Kidney epithelial cell (primary cell): ENCODE results near the gene PCDHGA9. TPM values are rescaled to one million over a fixed set of nuclear protein-coding genes. Genes with fewer than 3 reads are reported as not detected.

Experiments
- DNase-seq: peaks from one replicate; pipeline ENCODE4 v3.0.0-alpha.2; 2010; ENCODE audit warnings: low read depth
- H3K27me3 ChIP-seq: 2 replicates; pipeline ENCODE4 v1.6.0; 2011; ENCODE audit warnings: low read length; ENCODE audit not compliant: control insufficient read depth, insufficient read depth
- H3K36me3 ChIP-seq: 2 replicates; pipeline ENCODE4 v1.5.1; 2011; ENCODE audit warnings: low read length; ENCODE audit not compliant: control insufficient read depth, insufficient read depth
- H3K4me3 ChIP-seq: 2 replicates; pipeline ENCODE4 v1.5.1; 2011; ENCODE audit warnings: low read depth, mild to moderate bottlenecking, control low read depth, low read length
- total RNA-seq: library from RNA; depleted of rRNA; stranded (reverse); fragments of >200 nt; gene quantifications from 2 replicates; pipeline ENCODE4 v1.2.3, GENCODE V29; 2015
- TF ChIP-seq, protein P1 (sequence below): IDR thresholded peaks from 2 replicates; pipeline ENCODE4 v1.5.1; 2011; ENCODE audit warnings: mild to moderate bottlenecking, moderate library complexity, low read length, control low read depth, inconsistent platforms; ENCODE audit not compliant: insufficient read depth, poor library complexity, severe bottlenecking

The PCDHGA9 gene
- total RNA-seq, 1 donor from 2014 or later, result 3.6 TPM

DNA sequence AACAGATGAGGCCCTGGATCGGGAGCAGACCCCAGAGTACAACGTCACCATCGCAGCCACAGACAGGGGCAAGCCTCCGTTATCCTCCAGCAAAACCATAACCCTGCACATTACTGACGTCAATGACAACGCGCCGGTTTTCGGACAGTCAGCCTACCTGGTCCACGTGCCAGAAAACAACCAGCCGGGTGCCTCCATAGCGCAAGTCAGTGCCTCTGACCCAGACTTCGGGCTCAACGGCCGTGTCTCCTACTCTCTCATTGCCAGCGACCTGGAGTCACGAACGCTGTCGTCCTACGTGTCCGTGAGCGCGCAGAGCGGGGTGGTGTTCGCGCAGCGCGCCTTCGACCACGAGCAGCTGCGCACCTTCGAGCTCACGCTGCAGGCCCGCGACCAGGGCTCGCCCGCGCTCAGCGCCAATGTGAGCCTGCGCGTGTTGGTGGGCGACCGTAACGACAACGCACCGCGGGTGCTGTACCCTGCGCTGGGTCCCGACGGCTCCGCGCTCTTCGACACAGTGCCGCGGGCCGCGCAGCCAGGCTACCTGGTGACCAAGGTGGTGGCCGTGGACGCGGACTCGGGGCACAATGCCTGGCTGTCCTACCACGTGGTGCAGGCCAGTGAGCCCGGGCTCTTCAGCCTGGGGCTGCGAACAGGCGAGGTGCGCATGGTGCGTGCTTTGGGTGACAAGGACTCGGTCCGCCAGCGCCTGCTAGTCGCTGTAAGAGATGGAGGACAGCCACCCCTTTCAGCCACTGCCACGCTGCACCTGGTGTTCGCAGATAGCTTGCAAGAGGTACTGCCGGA, 16.7 kb downstream of the PCDHGA9 start:
- TF ChIP-seq, protein P1, sequence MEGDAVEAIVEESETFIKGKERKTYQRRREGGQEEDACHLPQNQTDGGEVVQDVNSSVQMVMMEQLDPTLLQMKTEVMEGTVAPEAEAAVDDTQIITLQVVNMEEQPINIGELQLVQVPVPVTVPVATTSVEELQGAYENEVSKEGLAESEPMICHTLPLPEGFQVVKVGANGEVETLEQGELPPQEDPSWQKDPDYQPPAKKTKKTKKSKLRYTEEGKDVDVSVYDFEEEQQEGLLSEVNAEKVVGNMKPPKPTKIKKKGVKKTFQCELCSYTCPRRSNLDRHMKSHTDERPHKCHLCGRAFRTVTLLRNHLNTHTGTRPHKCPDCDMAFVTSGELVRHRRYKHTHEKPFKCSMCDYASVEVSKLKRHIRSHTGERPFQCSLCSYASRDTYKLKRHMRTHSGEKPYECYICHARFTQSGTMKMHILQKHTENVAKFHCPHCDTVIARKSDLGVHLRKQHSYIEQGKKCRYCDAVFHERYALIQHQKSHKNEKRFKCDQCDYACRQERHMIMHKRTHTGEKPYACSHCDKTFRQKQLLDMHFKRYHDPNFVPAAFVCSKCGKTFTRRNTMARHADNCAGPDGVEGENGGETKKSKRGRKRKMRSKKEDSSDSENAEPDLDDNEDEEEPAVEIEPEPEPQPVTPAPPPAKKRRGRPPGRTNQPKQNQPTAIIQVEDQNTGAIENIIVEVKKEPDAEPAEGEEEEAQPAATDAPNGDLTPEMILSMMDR, result no peak
- Histone ChIP-seq H3K4me3 (no peak overlapping the region), H3K36me3 (peaks cover 1% of the 10 kb centered on the region), H3K27me3 (peaks cover 22% of the 10 kb centered on the region)
- no peak for DNase-seq

DNA sequence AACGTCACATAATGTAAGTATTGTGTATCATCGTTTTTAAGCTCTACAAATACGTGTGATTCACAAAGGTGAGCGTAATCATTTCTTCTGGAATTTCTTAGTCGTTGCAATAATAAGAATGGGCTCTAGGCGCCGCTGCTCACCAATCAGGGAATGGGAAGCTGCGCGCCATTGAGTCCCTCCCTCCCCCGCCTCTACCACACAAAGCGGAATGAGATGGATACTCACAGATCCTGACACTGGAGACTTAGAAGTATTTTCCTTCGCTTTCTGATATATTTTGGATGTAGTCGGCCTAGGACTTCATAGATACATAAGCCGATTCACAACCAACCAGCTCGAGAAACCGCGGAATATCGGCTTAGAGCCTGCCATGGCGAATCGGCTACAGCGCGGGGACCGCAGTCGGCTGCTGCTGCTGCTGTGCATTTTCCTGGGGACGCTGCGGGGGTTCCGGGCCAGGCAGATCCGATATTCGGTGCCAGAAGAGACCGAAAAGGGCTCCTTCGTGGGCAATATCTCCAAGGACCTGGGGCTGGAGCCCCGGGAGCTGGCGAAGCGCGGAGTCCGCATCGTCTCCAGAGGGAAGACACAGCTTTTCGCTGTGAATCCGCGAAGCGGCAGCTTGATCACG, 18.4 kb downstream of the PCDHGA9 start, which contains the start of gene PCDHGA11:
Gene PCDHGA11 (plus strand): TSS at position 197 of the 634 bp plus-strand sequence. CDS start 177 bp downstream, at position 374.
- no peak for DNase-seq
- TF ChIP-seq, protein P1, result peak; percentile 46
- peak within 1 kb of the TSS; percentile 42 for H3K4me3 ChIP-seq
- H3K27me3 ChIP-seq, result peaks cover 19% of the 10 kb centered on the region
- peaks cover 1% of the 10 kb centered on the region for H3K36me3 ChIP-seq

DNA sequence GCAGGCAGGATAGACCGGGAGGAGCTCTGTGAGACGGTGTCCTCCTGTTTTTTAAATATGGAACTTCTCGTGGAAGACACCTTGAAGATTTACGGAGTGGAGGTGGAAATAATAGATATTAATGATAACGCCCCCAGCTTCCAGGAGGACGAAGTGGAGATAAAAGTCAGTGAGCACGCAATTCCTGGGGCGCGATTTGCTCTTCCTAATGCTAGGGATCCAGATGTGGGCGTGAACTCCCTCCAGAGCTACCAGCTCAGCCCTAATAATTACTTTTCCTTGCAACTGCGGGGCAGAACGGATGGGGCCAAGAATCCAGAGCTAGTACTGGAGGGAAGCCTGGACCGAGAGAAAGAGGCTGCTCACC, 18.9 kb downstream of the PCDHGA9 start:
- Histone ChIP-seq H3K36me3 (peaks cover 1% of the 10 kb centered on the region), H3K27me3 (peaks cover 19% of the 10 kb centered on the region), H3K4me3 (peak overlapping the region; percentile 42)
- TF ChIP-seq, protein P1, result no peak
- no peak for DNase-seq

DNA sequence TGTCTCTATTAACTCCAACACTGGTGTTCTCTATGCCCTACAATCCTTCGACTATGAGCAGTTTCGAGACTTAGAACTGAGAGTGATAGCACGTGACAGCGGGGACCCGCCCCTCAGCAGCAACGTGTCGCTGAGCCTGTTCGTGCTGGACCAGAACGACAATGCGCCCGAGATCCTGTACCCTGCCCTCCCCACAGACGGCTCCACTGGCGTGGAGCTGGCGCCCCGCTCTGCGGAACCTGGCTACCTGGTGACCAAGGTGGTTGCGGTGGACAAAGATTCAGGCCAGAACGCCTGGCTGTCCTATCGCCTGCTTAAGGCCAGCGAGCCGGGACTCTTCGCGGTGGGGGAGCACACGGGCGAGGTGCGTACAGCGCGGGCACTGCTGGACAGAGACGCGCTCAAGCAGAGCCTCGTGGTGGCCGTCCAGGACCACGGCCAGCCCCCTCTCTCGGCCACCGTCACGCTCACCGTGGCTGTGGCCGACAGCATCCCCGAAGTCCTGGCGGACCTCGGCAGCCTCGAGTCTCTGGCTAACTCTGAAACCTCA, 20.2 kb downstream of the PCDHGA9 start:
- Histone ChIP-seq H3K36me3 (peaks cover 1% of the 10 kb centered on the region), H3K27me3 (peaks cover 19% of the 10 kb centered on the region), H3K4me3 (no peak overlapping the region)
- TF ChIP-seq, protein P1, result no peak
- DNase-seq, result no peak

DNA sequence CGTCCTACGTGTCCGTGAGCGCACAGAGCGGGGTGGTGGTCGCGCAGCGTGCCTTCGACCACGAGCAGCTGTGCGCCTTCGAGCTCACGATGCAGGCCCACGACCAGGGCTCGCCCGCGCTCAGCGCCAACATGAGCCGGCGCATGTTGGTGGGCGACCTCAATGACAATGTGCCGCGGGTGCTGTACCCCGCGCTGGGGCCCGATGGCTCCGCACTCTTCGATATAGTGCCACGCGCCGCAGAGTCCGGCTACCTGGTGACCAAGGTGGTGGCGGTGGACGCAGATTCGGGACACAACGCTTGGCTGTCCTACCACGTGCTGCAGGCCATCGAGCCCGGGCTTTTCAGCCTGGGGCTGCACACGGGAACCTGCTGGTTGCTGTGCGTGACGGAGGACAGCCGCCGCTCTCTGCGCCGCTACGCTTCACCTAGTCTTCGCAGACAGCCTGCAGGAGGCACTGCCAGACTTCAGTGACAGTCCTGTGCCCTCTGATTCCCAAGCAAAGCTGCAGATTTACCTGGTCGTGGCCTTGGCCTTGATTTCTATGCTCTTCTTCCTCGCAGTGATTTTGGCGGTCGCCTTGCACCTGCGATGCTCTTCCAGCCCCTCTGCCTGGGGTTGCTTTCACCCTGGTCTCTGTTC, 25.3 kb downstream of the PCDHGA9 start:
- TF ChIP-seq, protein P1, result no peak
- no peaks in the 10 kb centered on the region for H3K36me3 ChIP-seq
- no peak overlapping the region for H3K4me3 ChIP-seq
- H3K27me3 ChIP-seq, result peaks cover 12% of the 10 kb centered on the region
- DNase-seq, result no peak
